Left lung (tissue), 10 donors: ENCODE data around the gene AXL. TPM values are rescaled to one million over a fixed set of nuclear protein-coding genes. Genes with fewer than 3 reads are reported as not detected.

Source experiments
- ATAC-seq: fragments of 200-7000 bp; cut with Tn5 transposase; one replicate; pipeline ENCODE4 v1.9.1; 2020; ENCODE audit warnings: moderate library complexity
- DNase-seq, 4 donors: peaks; one replicate each; pipeline ENCODE4 v3.0.0-alpha.2; 2013 to 2020
- H3K27ac ChIP-seq, 2 donors: fragments of 200-600 bp; sonication (generic) in 1 of 2; one replicate each; pipeline versions ENCODE4 v1.5.0 to v1.8.0; 2020 to 2021
- H3K27me3 ChIP-seq, 2 donors: fragments of 200-600 bp; sonication (generic) in 1 of 2; one replicate each; pipeline versions ENCODE4 v1.5.0 to v1.8.0; 2020 to 2021
- H3K36me3 ChIP-seq, 2 donors: fragments of 200-600 bp; sonication (generic) in 1 of 2; one replicate each; pipeline versions ENCODE4 v1.5.0 to v1.8.0; 2020 to 2021
- H3K4me1 ChIP-seq, 2 donors: fragments of 200-600 bp; one replicate each; pipeline ENCODE4 v1.8.0; 2021
- H3K4me3 ChIP-seq, 2 donors: fragments of 200-600 bp; sonication (generic) in 1 of 2; one replicate each; pipeline versions ENCODE4 v1.5.0 to v1.8.0; 2020 to 2021; ENCODE audit warnings: mild to moderate bottlenecking in 1 of 2
- H3K9me3 ChIP-seq, 2 donors: fragments of 200-600 bp; sonication (generic) in 1 of 2; one replicate each; pipeline versions ENCODE4 v1.5.0 to v1.8.0; 2020 to 2021
- intact Hi-C, 2 donors: fragments of 100-400 bp; cut with DNase I; formaldehyde crosslinking; loops; one replicate each; pipeline versions ENCODE4 v1.11.2 to v1.14.2; 2022
- polyA plus RNA-seq, 6 donors: library from polyadenylated mRNA; unstranded; fragments of 120-200 nt; gene quantifications; one replicate each; pipeline ENCODE4 v1.2.1, GENCODE V29; 2013; ENCODE audit not compliant: insufficient read length in 6 of 6
- total RNA-seq, 2 donors: library from RNA; stranded (reverse); fragmentation: NEBNext Ultra II Directional; extraction: Animal tissue kit (Norgen Biotek cat#: 25700); gene quantifications; one replicate each; pipeline ENCODE4 v1.2.1, GENCODE V29; 2021
- TF ChIP-seq, protein P1 (sequence below), 2 donors: fragments of 200-600 bp; sonication (generic) in 1 of 2; IDR thresholded peaks; one replicate each; pipeline versions ENCODE4 v1.5.0 to v1.8.0; 2021; ENCODE audit warnings: antibody characterized with exemption in 2 of 2
- donor health status: DM: no; HTN: yes; CAD: no.
- donor health status: DM: no; HTN: no; CAD: no.

The AXL gene
- total and polyA plus RNA-seq, 8 donors, result 30.4 to 48.2 (median 33.9) TPM

DNA sequence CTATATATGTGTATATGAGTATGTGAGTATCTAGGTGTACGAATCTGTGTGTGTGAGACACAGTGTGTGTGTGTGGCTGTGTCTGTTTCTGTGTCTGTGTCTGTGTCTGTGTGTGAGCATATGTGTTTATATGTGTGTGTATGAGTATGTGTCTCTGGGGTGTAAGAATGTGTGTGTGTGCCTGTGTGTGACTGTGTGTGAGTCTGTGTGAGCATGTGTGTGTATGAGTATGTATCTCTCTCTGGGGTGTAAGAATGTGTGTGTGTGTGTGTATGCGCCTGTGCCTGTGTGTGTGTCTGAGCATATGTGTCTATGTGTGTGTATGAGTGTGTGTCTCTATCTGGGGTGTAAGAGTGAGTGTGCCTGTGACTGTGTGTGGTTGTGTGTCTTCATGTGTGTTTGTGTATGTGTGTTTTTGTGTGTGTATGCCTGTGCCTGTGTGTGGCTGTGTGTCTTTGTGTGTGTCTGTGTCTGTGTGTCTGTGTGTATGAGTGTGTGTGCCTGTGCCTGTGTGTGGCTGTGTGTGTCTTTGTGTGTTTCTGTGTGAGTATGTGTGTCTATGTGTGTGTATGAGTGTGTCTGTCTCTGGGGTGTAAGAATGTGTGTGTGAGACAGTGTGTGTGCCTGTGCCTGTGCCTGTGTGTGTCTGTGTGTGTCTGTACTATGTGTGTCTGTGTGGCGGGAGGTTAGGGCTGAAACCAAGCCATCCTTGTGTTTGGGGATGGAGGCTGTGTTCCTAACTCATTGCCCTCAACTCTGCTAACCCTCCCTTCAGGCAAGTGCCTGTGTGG is 11.2 kb downstream of the AXL start:
- Histone ChIP-seq H3K4me1 (peaks cover 8 to 32% of the 10 kb centered on the region in 2 donors), H3K9me3 (no peaks in the 10 kb centered on the region), H3K27ac (no peak overlapping the region), H3K36me3 (no peaks in the 10 kb centered on the region), H3K4me3 (no peak overlapping the region), H3K27me3 (peaks cover 0 to 39% of the 10 kb centered on the region in 2 donors)
- intact Hi-C loops, result no loop called here
- TF ChIP-seq, protein P1, sequence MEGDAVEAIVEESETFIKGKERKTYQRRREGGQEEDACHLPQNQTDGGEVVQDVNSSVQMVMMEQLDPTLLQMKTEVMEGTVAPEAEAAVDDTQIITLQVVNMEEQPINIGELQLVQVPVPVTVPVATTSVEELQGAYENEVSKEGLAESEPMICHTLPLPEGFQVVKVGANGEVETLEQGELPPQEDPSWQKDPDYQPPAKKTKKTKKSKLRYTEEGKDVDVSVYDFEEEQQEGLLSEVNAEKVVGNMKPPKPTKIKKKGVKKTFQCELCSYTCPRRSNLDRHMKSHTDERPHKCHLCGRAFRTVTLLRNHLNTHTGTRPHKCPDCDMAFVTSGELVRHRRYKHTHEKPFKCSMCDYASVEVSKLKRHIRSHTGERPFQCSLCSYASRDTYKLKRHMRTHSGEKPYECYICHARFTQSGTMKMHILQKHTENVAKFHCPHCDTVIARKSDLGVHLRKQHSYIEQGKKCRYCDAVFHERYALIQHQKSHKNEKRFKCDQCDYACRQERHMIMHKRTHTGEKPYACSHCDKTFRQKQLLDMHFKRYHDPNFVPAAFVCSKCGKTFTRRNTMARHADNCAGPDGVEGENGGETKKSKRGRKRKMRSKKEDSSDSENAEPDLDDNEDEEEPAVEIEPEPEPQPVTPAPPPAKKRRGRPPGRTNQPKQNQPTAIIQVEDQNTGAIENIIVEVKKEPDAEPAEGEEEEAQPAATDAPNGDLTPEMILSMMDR (IDR thresholded peaks at IDR 0.05), result no peak
- ATAC-seq (no peak), DNase-seq (no peak)

DNA sequence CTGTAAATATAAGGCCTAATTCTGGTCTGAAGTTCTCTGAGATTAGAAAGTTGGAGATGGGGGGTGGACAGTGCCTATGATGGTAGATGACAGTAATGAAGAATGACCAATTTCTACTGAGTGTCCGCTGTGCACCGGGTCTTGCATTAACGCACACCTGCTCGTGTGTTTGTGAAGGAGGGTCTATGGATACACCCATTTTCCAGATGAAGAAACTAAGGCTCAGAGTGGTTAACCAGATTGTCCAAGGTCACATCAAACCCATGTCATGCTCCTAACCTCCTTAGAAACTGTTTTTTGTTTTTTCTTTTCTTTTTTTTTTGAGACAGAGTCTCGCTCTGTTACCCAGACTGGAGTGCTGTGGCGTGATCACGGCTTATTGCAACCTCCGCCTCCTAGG is 13.7 kb downstream of the AXL start:
- peaks cover 0 to 15% of the 10 kb centered on the region in 2 donors for H3K27me3 ChIP-seq
- no peak for DNase-seq
- H3K4me3 ChIP-seq, result no peak overlapping the region
- ATAC-seq, result no peak
- no peaks in the 10 kb centered on the region for H3K9me3 ChIP-seq
- H3K36me3 ChIP-seq, result no peaks in the 10 kb centered on the region
- intact Hi-C loops, result no loop called here
- H3K27ac ChIP-seq, result no peak overlapping the region
- TF ChIP-seq, protein P1 (IDR thresholded peaks at IDR 0.05), result no peak
- peaks cover 0 to 14% of the 10 kb centered on the region in 2 donors for H3K4me1 ChIP-seq

DNA sequence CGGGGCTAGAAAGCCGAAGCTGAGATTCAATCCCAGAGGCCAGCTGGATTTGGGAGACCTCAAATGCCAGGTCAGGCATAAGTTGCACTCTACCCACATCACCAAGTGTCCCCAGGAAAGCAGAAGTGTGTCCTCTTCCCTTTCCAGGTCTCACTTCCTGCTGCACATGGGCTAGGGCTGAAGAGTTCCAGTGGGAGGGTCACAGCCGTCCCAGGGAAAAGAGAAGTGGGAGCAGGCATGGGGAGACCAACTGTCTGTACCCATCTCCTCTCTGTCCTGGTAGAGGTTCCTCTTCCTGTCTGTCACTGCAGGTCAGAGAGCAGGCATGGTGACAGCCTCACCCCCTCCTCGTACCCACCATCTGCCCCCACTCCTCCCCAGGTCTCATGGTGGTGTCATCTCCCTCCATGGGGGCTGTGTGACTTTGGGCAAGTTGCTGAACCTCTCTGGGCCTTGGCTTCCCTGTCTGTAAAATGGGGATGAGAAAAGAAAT is 14.8 kb downstream of the AXL start:
- DNase-seq, result peak in 2 of 4 donors; percentile 13 to 64
- peak; percentile 83 for ATAC-seq
- intact Hi-C loops, result no loop called here
- Histone ChIP-seq H3K9me3 (no peaks in the 10 kb centered on the region), H3K4me3 (no peak overlapping the region), H3K36me3 (peaks cover 0 to 8% of the 10 kb centered on the region in 2 donors), H3K27me3 (peaks cover 0 to 5% of the 10 kb centered on the region in 2 donors), H3K27ac (peak overlapping the region in 1 of 2 donors; percentile 53), H3K4me1 (peaks cover 0 to 14% of the 10 kb centered on the region in 2 donors)
- TF ChIP-seq, protein P1 (IDR thresholded peaks at IDR 0.05), result no peak

DNA sequence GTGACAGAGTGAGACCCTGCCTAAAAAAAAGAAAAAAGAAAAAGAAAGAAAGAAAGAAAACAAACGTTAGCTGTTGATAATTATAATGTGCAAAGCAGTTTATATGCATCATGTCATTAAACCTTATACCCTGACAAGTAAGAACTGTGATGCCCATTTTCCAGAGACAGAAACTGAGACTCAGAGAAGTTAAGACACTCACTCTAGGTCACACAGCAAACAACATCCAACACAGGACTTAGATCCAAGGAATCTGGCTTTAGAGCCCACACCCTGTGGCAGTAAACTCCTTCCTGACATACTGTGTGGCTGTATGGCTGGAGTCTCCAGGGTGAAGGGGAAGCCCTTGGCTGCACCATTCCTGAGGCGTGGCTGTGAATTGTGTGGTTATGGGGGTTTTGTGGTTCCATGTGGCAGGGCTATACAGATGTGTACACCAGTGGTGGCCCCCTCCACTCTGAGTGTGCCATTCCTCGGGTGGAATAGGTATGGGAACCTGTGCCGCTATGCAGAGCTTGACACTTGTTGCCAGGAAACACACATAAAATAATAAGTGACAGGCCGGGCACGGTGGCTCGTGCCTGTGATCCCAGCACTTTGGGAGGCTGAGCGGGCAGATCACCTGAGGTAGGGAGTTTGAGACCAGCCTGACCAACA is 15.6 kb downstream of the AXL start:
- Histone ChIP-seq H3K27ac (no peak overlapping the region), H3K36me3 (peaks cover 0 to 8% of the 10 kb centered on the region in 2 donors), H3K9me3 (no peaks in the 10 kb centered on the region), H3K27me3 (peaks cover 0 to under 1% of the 10 kb centered on the region in 2 donors), H3K4me1 (peaks cover 0 to 14% of the 10 kb centered on the region in 2 donors), H3K4me3 (no peak overlapping the region)
- no peak for ATAC-seq
- TF ChIP-seq, protein P1 (IDR thresholded peaks at IDR 0.05), result no peak
- intact Hi-C loops, result no loop called here
- no peak for DNase-seq

DNA sequence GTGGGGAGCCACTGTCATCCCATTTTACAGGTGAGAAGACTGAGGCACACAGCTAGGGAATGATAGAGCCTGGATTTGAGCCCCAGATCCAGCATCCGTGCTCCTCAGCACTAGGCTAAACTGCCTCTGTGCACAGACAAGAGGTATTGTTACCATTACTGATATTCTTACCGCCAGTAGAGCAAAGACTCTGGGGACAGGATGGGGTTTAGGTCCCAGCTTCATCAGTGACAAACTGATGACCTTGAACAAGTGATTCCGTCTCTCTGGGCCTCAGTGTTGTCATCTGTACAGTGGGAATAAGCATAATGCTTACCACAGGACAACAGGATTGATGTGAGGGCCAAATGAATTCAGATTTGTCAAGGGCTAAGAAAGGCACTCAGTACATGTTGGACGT is 16.5 kb downstream of the AXL start:
- Histone ChIP-seq H3K27ac (no peak overlapping the region), H3K4me3 (no peak overlapping the region), H3K27me3 (no peaks in the 10 kb centered on the region), H3K9me3 (no peaks in the 10 kb centered on the region), H3K4me1 (peaks cover 0 to 14% of the 10 kb centered on the region in 2 donors), H3K36me3 (peaks cover 0 to 8% of the 10 kb centered on the region in 2 donors)
- DNase-seq, result no peak
- ATAC-seq, result no peak
- TF ChIP-seq, protein P1 (IDR thresholded peaks at IDR 0.05), result no peak
- intact Hi-C loops, result no loop called here
